ENCODE measurements around the gene CXCL13.

DNA sequence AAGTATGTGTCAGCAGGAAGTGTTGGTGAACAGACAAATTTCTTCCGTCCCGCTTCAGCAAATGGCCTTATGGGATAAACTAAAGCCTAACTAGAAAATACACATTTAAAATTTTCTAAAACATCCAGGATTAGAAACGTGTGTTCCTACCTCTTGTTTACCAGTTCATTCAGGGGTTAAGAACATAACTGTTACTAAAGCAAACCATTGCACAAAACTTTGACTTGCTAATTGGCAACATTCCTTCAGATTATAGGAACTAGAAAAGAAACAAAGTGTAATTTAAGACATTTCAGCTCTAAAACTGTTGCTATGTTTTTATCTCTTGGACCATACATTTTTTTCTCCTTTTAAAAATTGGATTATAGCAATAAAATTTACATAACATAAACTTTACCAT is 39.5 kb upstream of the CXCL13 start:
- TF ChIP-seq, protein P1, sequence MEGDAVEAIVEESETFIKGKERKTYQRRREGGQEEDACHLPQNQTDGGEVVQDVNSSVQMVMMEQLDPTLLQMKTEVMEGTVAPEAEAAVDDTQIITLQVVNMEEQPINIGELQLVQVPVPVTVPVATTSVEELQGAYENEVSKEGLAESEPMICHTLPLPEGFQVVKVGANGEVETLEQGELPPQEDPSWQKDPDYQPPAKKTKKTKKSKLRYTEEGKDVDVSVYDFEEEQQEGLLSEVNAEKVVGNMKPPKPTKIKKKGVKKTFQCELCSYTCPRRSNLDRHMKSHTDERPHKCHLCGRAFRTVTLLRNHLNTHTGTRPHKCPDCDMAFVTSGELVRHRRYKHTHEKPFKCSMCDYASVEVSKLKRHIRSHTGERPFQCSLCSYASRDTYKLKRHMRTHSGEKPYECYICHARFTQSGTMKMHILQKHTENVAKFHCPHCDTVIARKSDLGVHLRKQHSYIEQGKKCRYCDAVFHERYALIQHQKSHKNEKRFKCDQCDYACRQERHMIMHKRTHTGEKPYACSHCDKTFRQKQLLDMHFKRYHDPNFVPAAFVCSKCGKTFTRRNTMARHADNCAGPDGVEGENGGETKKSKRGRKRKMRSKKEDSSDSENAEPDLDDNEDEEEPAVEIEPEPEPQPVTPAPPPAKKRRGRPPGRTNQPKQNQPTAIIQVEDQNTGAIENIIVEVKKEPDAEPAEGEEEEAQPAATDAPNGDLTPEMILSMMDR (IDR thresholded peaks at IDR 0.05): no peak
- TF ChIP-seq POLR2AphosphoS5 (IDR thresholded peaks at IDR 0.05; ENCODE audit: low read depth, low read length): no peak
- TF ChIP-seq SIN3A (IDR thresholded peaks at IDR 0.05; ENCODE audit: borderline replicate concordance, insufficient read depth, low read depth, low read length): no peak
- TF ChIP-seq, protein P2, sequence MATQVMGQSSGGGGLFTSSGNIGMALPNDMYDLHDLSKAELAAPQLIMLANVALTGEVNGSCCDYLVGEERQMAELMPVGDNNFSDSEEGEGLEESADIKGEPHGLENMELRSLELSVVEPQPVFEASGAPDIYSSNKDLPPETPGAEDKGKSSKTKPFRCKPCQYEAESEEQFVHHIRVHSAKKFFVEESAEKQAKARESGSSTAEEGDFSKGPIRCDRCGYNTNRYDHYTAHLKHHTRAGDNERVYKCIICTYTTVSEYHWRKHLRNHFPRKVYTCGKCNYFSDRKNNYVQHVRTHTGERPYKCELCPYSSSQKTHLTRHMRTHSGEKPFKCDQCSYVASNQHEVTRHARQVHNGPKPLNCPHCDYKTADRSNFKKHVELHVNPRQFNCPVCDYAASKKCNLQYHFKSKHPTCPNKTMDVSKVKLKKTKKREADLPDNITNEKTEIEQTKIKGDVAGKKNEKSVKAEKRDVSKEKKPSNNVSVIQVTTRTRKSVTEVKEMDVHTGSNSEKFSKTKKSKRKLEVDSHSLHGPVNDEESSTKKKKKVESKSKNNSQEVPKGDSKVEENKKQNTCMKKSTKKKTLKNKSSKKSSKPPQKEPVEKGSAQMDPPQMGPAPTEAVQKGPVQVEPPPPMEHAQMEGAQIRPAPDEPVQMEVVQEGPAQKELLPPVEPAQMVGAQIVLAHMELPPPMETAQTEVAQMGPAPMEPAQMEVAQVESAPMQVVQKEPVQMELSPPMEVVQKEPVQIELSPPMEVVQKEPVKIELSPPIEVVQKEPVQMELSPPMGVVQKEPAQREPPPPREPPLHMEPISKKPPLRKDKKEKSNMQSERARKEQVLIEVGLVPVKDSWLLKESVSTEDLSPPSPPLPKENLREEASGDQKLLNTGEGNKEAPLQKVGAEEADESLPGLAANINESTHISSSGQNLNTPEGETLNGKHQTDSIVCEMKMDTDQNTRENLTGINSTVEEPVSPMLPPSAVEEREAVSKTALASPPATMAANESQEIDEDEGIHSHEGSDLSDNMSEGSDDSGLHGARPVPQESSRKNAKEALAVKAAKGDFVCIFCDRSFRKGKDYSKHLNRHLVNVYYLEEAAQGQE (IDR thresholded peaks at IDR 0.05; ENCODE audit: insufficient read depth in 1 of 2, low read depth in 2 of 2, low read length in 1 of 2): no peak
- TF ChIP-seq TCF7L2 (IDR thresholded peaks at IDR 0.05; ENCODE audit: low read depth, low read length): no peak

Measured in Panc1 (cell line).